MM.1S (cell line): ENCODE measurements around the gene ARSG.

ENCODE experiments used
- CTCF ChIP-seq: fragments of 300-600 bp; sonication (generic); IDR thresholded peaks from 2 replicates; pipeline ENCODE4 v1.5.1; 2016; ENCODE audit warnings: antibody characterized with exemption, low read length, mixed read lengths
- EZH2 ChIP-seq: fragments of 300-600 bp; sonication (generic); optimal IDR thresholded peaks from 2 replicates; pipeline ENCODE3; 2017; ENCODE audit warnings: low read depth, mild to moderate bottlenecking, antibody characterized with exemption, low read length, mixed read lengths
- EZH2phosphoT487 ChIP-seq: fragments of 300-600 bp; sonication (generic); IDR thresholded peaks from 2 replicates; pipeline ENCODE4 v1.6.1; 2018; ENCODE audit warnings: antibody characterized with exemption, low read length

- TF ChIP-seq CTCF = no peak
- no peak for TF ChIP-seq EZH2phosphoT487
- TF ChIP-seq EZH2 = no peak
These were observed 31.3 kb downstream of the ARSG start for GRCh38 chr17:68322630-68323029.
